Measurements from ENCODE around the gene SLC38A11. TPM values are rescaled to one million over a fixed set of nuclear protein-coding genes. Genes with fewer than 3 reads are reported as not detected.
"Not testable (repeated sequence)": the region's sequence is repeated elsewhere in the genome, so short reads cannot be mapped to it uniquely, and the experiment has no call there.

SLC38A11 gene
- total and polyA plus RNA-seq, 3 donors from 2014 or later = 0.58 to 5.9 (median 1.2) TPM

- TF ChIP-seq POLR2A (IDR thresholded peaks at IDR 0.05) (no peak), CTCF (IDR thresholded peaks at IDR 0.05) (no peak)
- H3K36me3 ChIP-seq (ENCODE audit: low read depth, missing control alignments) = no peaks in the 10 kb centered on the region
- H3K4me3 ChIP-seq = no peak overlapping the region
- DNase-seq = no peak
- no peaks in the 10 kb centered on the region for H3K27me3 ChIP-seq
- intact Hi-C loops (cut with DNase I; ENCODE audit: low total_unique reads) = no loop called here
- no peaks in the 10 kb centered on the region for H3K4me1 ChIP-seq
- 79 to 85% methylated on average over 5 of the region's 5 CpGs for WGBS, 2 donors
- no peak overlapping the region for H3K27ac ChIP-seq
- no peaks in the 10 kb centered on the region for H3K9me3 ChIP-seq
Measured at GRCh38 chr2:164868563-164869419, 86.5 kb downstream of the SLC38A11 start.

GRCh38 chr2:164867779-164868397 lies 87.4 kb downstream of the SLC38A11 start:
- no peaks in the 10 kb centered on the region for H3K27me3 ChIP-seq
- TF ChIP-seq CTCF (IDR thresholded peaks at IDR 0.05) = no peak
- no peak for TF ChIP-seq POLR2A (IDR thresholded peaks at IDR 0.05)
- no peaks in the 10 kb centered on the region for H3K36me3 ChIP-seq (ENCODE audit: low read depth, missing control alignments)
- no peaks in the 10 kb centered on the region for H3K4me1 ChIP-seq
- no peak overlapping the region for H3K27ac ChIP-seq
- H3K9me3 ChIP-seq = no peaks in the 10 kb centered on the region
- intact Hi-C loops (cut with DNase I; ENCODE audit: low total_unique reads) = no loop called here
- 56 to 60% methylated on average over 3 of the region's 3 CpGs for WGBS, 2 donors
- no peak for DNase-seq
- H3K4me3 ChIP-seq = no peak overlapping the region

- DNase-seq; H3K36me3 ChIP-seq (ENCODE audit: low read depth, missing control alignments); H3K9me3 ChIP-seq; H3K4me3 ChIP-seq; H3K27ac ChIP-seq; H3K4me1 ChIP-seq; H3K27me3 ChIP-seq; intact Hi-C loops (cut with DNase I; ENCODE audit: low total_unique reads): not testable (repeated sequence)
- WGBS, 2 donors = 80 to 92% methylated on average over 1 of the region's 1 CpG
Measured at GRCh38 chr2:164866381-164866780, 88.9 kb downstream of the SLC38A11 start.

GRCh38 chr2:164860694-164861042 lies 94.7 kb downstream of the SLC38A11 start:
- intact Hi-C loops (cut with DNase I; ENCODE audit: low total_unique reads) = no loop called here
- no peaks in the 10 kb centered on the region for H3K4me1 ChIP-seq
- H3K9me3 ChIP-seq = no peaks in the 10 kb centered on the region
- DNase-seq = no peak
- no peaks in the 10 kb centered on the region for H3K36me3 ChIP-seq (ENCODE audit: low read depth, missing control alignments)
- no peak overlapping the region for H3K4me3 ChIP-seq
- no peak overlapping the region for H3K27ac ChIP-seq
- TF ChIP-seq POLR2A (IDR thresholded peaks at IDR 0.05) (no peak), CTCF (IDR thresholded peaks at IDR 0.05) (no peak)
- H3K27me3 ChIP-seq = no peaks in the 10 kb centered on the region

- H3K9me3 ChIP-seq; DNase-seq; intact Hi-C loops (cut with DNase I; ENCODE audit: low total_unique reads); H3K4me1 ChIP-seq; H3K27ac ChIP-seq; H3K27me3 ChIP-seq; H3K4me3 ChIP-seq; H3K36me3 ChIP-seq (ENCODE audit: low read depth, missing control alignments): not testable (repeated sequence)
- WGBS, 2 donors = 95 to 100% methylated on average over 4 of the region's 4 CpGs
Measured at GRCh38 chr2:164859906-164860693, 95.2 kb downstream of the SLC38A11 start.

All from testis (tissue), 3 donors.